ENCODE measurements around the gene TFEB. TPM values are rescaled to one million over a fixed set of nuclear protein-coding genes. Genes with fewer than 3 reads are reported as not detected.

Gene TFEB
- total RNA-seq, 2 experiments from 2014 or later: 11.7 to 14.0 TPM

DNA sequence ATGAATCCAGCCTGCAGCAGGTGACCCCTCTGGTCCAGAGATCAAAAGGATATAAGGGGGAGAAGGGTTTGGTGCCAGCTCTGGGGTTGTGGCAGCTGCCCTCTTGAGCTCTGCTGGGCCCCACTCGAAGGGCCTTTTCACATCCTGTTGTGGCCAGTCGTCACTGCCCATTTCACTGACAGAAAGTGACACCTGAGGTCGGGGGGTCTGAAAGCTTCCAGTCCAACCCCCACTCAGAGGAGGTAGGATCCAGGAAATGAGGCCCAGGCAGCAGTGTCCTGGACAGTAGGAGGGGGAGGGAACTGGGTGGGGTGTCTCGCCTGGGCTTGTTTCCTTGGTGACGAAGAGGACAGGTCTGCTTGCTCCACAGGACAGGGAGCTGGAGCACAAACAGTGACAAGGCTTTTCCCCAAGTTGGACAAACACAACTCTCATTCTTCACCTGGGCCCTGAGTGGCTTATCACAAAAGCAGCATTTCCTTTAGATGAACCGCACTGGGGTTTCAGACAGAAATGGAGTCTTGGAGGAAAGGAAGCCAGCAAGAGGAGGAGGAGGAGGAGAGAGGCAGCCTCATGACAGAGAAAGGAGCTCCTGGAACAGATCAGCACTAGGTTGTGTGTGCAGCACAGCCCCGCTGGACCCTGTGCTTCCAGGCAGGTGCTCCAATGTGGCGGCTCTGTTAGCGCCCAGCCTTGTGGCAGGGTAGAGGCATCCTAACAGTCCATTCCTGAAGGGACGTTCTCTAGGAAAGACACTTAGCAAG is 33.3 kb upstream of the TFEB start:
- CTCF ChIA-PET: interaction anchor here (1.0 kb wide), 1 partner anchor 85 kb away, joined by 4 read pairs; no protein-coding TSS in a partner anchor
- POLR2A ChIA-PET: no interaction called here

DNA sequence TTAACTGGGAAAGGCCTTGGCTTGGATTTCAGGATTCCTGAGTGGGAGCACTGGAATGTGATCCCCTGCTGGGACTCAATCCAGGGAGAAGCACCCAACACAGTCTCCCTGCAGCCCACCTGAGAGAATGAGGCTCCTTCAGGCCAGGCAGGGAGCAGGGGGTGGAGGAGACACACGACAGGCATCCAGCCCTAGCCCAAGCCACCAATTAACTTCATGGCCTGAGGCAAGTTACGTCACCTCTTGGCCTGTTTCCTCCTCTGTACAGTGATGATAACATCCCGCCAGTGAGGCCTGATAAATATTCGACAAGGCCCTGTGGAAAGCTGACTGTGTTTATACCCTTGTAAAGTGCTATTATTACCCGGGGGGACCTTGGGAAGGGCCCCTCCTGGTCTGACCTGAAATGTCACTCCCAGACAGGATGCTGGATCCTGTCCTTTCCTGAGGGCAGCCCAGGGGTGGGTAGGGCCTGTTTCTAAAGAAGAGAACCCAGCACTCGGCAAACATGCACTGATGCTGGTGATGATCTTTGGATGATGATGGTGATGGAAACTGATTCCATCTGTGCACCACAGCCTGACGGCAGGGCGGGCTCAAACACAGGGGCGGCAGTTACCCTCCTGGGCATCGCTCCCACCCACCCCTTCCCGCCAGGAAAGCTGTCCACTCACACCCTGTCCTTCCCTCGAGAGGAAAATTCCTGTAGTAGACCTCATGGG is 31.9 kb upstream of the TFEB start:
- ChIA-PET POLR2A (no interaction called here), CTCF (interaction anchor here (0.6 kb wide), 1 partner anchor 15 kb away, joined by 4 read pairs; no protein-coding TSS in a partner anchor)

DNA sequence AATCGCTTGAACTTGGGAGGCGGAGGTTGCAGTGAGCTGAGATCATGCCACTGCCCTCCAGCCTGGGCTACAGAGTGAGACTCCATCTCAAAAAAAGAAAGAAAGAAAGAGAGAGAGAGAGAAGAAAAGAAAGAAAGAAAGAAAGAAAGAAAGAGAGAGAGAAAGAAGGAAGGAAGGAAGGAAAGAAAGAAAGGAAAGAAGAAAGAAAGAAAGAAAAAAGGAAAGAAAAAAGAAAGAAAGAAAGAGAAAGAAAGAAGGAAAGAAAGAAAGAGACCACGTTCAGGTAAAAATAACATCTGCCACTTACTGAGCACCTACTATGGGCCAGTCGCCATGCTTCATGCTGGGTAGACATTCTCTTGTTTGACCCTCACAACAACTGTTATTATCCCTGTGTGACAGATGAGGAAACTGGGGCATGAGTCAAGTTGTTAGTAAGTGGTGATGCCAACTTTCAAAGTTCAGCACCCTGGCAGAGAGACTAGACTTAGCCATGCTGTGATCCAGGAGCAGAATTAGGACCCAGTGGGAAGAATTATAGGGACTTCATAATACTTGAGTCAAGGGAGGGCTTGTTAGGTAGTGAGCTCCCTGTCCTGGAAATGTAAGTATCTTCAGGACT is 30.7 kb upstream of the TFEB start:
- CTCF ChIA-PET: interaction anchor here (0.6 kb wide), 1 partner anchor 144 kb away, joined by 3 read pairs; no protein-coding TSS in a partner anchor
- POLR2A ChIA-PET: interaction anchor here (0.6 kb wide), 1 partner anchor 22 kb away, joined by 3 read pairs; no protein-coding TSS in a partner anchor

DNA sequence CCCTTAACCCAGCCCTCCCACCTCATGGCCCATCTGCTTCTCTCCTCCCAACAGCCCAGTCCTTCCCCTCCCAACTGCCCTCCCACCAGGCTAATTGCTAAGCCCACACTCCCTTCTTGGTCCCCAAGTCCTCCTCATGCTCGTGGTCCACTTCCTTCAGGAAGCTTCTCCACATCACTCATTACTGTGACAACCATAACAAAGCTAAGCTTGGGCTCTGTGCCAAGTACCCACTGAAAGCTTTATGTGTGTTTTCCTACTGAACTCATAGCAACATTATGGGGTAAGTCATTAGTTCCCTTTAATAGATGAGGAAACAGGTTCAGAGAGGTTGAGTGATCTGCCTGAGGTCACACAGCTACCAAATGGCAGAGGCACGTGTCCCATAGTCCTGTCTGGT is 28.1 kb upstream of the TFEB start:
- POLR2A ChIA-PET: no interaction called here

DNA sequence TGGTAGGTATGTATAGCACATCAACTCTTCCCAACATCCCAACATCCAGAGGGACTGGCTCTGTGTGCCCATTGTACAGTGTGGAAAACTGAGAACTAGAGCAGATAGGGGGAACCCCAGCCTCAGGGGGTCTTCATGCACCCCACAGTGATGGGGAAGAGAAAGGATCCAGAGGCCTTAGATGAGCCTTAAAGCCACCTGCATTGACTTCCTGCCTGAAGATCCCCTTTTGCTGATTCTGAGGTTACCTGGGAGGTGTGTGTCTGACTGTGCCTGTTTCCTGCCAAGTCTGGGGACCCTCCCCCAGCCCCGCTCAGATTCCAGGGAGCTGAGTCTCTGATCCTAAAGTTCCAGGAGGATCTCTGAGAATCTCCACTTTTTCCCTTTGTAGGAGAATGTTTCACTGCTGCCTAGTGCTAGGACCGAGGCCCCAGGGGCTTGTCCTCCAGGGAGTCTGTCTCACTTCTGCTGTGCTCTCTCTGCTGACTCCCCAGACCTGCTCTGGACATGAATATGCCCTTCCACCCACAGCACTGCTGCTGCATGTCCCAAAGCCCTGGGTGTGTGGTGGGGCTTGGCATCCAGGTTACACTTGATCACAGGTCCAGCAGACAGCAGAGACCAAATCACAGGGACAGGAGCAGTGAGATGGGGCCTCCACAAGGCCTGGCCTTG is 24.6 kb upstream of the TFEB start:
- CTCF ChIA-PET: no interaction called here
- POLR2A ChIA-PET: no interaction called here

More for the DNA sequence above, 28.1 kb upstream of the TFEB start:
- CTCF ChIA-PET: no interaction called here

DNA sequence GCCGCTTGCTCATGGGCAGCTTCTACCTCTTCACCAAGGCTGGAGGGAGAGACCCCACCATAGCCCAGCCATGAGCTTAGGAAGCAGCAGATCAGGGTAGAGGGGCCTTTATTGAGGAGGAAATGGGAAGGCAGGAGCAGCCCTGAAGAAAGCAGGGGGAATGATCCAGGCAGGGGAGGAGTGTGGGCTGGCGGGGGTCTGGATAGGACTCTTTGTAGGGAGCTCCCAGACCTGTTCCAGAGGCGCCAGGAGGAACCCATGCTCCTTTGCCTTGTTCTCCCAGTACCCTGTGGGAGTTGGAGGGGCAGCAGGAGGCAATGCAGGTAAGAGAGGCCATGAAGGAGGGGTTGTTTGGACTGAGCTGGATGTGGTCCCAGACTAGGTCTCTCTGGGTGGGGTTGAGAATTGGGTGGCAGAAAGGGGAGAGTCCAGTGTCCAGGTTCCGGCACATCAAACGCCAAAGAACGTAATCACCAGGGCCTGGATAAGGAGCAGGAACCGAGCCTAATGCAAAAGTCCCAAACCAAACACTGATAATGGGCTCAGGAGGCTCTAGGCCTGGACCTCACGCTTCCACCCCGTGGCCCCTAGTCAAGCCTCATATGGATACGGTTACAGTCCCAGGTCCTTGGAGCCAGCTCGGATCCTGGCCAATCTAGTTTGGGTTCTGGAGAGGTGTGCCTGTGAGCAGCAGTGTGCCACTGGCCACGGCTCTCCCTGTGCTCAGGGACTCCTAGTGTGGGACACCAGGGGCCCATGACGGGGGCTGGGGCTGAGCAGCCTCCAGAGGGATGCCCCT is 23.9 kb upstream of the TFEB start:
- ChIA-PET POLR2A (no interaction called here), CTCF (no interaction called here)

DNA sequence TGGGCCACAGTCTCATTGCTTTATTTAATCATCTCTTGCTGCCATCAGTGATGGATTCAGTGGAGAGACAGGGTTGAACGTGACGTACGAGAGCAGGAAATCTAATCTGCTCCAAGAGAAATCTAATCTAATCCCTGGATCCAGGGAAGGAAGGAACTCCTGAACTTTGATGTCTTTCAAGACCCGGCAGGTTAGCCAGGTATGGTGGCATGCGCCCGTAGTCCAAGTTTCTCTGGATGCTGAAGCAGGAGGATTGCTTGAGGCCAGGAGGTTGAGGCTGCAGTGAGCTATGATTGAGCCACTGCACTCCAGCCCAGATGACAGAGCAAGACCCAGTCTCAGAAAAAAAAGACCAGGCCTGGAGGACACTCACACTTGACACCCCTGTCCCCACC is 23.2 kb upstream of the TFEB start:
- POLR2A ChIA-PET: no interaction called here
- CTCF ChIA-PET: no interaction called here

DNA sequence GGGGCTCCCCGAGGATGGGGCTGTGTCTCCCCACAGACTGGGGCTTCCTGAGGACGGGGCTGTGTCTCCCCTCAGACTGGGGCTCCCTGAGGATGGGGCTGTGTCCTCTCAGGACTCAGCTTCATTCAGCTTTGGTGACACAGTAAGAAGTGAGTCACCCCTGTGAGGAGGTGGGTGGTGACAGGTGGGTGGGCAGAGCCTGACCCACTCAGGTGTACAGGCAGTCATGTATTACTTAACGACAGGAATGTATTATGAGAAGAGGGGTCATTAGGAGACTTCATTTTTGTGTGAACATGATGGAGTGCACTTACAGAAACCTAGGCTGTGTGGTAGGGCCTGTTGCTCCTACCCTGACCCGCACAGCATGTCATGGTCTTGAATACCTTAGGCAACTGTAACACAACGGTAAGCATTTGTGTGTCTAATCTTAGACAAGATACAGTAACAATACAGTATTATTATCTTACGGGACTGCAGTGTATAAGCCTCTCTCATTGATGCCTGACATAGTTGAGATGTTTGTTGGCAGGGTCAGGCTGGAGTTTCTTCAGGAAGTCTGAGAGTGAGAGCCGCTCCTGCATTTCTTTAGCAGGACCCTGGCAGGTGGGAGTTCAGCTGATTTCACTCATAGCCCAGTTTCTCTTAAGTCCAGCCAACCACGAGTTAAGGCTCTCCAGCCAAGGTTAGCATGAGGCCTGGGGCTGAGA is 22.7 kb upstream of the TFEB start:
- CTCF ChIA-PET: no interaction called here
- POLR2A ChIA-PET: no interaction called here

DNA sequence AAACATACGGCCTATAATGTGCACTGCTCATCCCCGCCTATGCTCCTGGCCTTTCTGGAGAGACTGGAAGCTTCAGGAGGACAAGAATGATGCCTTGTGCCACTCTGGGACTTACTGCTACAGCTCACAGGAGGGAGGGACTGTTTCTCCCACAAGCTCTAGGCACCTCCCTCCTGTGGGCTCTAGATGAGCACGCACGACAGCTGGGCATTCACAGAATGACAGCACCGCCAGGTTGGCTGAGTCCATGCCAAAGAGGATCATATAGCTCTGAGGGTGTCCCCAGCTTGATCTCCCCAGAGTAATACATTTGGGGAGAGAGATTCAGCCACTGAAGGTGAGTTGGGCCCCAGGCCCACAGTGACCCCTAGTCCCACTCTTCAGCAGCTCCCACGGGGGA is 21.9 kb upstream of the TFEB start:
- ChIA-PET CTCF (no interaction called here), POLR2A (no interaction called here)

DNA sequence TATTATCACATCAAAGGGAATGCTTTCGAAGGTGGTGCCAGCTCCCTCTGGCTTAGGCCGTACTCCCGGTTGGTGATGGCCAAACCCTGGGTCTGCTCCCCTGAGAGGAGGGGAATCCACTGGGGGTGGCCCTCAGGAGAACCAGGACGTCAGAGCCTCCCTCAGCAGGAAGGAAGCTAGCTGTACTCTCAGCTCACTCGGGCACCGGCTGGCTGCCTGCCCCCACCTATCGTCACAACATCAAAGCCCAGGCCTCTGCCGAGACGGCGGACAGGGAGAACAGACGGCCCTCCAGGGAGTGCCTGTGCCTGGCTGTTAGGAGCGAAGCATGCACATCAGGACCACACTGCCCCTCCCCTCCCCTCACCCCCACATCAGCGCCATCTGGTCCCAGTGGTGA is 20.9 kb upstream of the TFEB start:
- POLR2A ChIA-PET: no interaction called here

DNA sequence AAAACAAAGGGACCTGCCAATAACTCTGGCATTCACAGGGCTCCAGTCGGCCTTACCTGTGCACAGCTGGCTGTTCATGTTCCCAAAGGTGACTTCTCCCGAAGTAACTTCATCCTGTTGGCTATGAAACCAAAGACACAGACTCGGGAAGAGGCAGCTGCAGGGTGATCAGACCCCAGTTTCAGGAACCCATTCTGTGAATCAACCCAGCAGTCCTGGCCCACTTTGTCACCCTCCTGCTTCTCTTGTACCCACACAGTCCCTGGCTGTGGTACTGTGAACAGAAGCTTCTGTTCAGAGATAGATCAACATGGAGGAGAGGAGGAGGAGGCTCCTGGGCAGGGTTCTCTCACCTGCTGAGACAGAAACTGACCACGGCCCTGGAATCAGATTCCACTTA is 20.5 kb upstream of the TFEB start:
- ChIA-PET POLR2A (no interaction called here), CTCF (interaction anchor here (0.5 kb wide), 1 partner anchor 19 kb away, joined by 3 read pairs; no protein-coding TSS in a partner anchor)

More for the DNA sequence above, 20.9 kb upstream of the TFEB start:
- CTCF ChIA-PET: interaction anchor here (0.5 kb wide), 1 partner anchor 18 kb away, joined by 3 read pairs; no protein-coding TSS in a partner anchor

DNA sequence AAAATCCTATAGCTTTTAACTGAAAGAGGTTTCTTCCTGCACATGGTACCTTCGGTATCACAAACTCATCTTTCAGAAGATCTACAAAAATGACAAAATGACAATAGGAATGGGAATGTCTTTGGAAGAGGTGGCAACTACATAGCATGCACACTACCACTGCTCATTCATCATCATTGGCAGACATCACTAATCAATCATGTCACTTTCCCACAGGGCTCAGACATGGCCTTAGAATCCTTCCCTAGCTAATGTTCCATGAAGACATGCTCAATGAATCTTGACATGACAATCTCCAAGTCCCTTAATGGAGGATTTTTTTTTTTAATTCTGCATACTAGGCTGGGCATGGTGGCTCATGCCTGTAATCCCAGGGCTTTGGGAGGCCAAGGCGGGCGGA is 15.0 kb upstream of the TFEB start:
- ChIA-PET POLR2A (no interaction called here), CTCF (interaction anchor here (0.8 to 1.5 kb wide), 3 partner anchors 26 to 69 kb away, joined by 3 to 4 read pairs (median 3); no protein-coding TSS in a partner anchor)

DNA sequence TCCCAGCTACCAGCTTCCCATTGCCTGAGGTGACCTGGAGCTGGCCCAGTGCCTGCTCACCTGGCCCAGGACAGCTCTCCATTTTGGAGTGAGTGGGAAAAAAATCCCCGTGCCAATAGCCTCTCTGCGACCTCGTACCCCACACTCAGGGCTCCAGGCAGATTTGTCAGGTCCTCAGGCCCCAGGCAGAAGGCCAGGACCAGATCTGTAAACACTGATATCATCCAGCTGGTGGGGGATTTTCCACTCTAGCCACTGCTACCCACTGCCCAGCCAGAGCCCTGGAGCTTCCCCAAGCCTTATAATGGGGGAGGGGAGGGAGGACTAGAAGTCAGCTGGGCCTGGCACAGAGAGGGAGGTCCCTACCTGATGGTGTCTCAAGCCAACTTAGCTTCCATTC is 13.1 kb upstream of the TFEB start:
- ChIA-PET CTCF (no interaction called here), POLR2A (no interaction called here)

DNA sequence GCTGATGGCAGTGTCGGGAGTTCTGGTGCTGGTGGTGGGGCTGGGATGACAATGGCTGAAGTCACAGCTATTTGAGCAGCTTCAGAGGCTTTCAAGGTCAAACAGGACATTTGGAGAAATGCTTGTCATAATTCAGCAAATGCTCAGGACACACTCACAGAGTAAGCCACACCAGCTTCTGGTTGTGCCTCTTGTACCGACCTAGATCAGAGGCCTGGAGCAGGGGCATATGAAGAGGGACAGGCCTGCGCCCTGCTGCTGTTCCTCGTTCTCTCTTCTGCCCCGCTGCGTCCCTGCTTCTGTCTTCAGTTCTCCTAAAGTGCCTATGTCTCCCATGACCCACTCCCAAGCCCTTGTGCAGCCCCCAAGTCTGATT is 12.7 kb upstream of the TFEB start:
- CTCF ChIA-PET: no interaction called here

DNA sequence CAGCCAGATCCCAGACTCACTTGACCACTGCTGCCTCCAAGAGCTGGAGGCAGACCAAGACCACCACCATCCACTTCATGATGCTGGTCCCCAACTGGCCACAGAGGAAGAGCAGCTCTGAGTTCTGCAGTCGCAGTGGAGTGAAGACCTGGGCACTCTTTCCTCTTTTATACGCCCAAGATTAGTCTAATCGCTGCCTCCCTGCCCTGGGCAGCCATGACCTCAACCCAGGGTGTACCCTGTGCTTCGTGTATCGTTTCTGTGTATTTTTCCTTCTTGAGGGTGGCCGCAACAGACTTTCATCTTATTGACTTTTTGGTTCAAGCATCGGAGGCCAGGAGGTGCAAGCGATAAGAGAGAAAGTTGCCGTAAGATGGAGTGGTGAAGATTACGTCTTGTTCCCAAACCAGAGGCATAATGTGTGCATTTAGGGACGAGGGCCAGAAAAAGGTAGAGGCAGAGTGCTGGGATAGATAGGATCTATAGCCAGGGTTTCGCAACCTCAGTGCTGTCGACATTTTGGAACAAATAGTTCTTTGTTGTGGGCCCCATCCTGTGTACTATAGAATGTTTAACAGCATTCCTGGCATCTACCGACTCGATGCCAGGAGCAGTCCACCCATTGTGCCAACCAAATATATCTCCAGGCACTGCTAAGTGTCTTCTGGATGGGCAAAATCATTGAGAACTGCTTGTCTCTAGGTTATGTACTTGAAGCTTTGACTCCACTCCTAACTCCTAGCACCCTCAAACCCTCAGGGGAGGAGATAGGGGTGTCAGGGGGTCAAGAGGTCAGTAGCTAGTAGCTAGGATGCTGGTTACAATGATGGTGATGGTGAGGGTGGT is 12.1 kb upstream of the TFEB start, which contains the start of gene PGC:
TSS of gene PGC (minus strand) at position 142 of the 846 bp plus-strand sequence. CDS start at position 79, 63 bp downstream.
- ChIA-PET CTCF (no interaction called here), POLR2A (no interaction called here)

More for the DNA sequence above, 12.7 kb upstream of the TFEB start:
- POLR2A ChIA-PET: no interaction called here

DNA sequence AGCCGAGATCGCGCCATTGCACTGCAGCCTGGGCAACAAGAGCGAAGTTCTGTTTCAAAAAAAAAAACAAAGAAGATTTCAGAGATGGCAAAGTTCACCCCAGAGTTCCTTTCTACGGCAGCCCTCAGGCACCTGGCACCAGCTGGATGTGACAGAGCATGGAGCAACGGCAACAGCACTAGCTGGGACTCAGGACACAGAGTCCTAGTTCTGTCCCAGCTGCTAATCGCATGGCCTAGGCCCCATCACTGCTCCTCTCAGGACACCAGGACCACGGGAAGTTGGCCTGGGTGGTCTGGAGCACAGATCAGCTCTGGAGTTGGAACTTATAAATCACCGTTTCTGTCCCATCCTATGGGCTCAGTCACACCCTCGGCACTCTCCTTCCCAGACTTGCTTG is 10.7 kb upstream of the TFEB start:
- ChIA-PET CTCF (interaction anchor here (0.9 to 1.2 kb wide), 2 partner anchors 10 to 40 kb away, joined by 3 read pairs; no protein-coding TSS in a partner anchor), POLR2A (no interaction called here)

DNA sequence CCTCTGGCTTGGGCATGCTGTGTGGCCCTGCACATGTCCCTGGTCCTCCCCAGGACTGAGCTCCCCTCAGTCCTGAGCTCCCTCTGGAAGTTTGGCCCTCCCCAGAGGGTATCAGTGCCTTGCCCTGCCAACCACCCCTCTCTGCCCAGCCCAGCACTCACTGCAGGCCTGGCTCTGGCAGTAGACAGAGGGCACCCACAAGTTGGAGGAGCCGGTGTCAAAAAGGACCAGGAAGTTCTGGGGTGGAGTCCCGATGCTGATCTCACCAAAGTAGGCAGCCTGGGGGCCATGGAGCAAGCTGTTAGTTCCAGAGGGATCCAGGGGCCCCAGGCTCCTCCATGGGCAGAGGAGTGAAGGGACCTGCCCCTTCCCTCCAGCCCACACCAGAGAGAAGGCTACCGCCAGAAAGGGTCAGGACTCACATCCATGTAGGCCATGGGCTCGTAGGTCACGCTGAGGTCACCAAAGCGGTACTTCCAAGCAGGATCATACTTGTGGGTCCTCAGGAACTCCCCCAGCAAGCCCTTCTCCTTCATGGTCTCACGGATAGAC is 8.9 kb upstream of the TFEB start:
- ChIA-PET POLR2A (no interaction called here), CTCF (no interaction called here)
